ENCODE data around the gene CD7. TPM values are rescaled to one million over a fixed set of nuclear protein-coding genes. Genes with fewer than 3 reads are reported as not detected.

Gene CD7
- total RNA-seq, 1 donor from 2014 or later = 2.5 TPM

DNA sequence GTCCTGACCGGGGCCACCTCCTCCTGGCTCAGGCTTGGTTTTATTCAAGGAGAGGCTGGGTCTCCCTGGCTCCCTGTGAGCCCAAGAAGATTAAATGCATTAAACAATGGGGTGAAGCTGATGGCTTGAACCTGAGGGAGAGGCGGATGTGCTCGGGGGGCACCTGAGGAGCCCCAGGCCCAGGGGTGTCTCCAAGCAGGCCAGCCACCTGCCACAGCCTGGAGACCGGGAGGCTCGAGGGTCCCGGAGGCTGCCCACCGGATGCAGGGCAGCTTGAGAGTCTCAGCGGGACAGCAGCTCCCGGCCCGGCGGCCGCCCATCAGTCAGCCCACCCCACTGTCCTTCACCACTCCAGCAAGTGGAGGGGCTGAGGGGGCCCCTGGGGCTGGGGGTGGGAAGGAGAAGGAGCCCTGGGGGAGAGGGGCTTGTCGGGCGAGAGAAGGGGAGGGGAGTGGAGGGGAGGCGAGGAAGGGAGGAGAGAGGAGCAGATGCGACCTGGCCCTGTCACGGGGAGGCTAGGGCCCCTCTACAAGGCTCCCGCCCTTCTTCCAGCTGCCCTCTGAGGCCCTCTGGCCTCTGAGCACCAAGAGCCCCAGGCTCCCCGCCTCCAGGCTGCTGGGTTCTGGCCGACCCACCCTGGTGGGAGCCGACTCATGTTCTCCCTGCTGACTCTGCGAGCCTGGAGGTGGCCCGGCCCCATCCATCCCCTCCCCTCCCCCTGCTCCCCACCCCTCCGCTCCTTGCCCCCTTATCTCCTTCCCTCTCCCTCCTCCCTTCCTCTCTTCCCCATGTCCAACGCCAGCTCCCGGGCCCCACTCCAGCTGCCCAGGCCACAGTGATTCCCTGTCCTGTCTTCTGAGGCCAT lies 13.2 kb downstream of the CD7 start:
- intact Hi-C loops (cut with DNase I) = no loop called here
- no peak for DNase-seq (ENCODE audit: low spot score)
- no peak for ATAC-seq

GRCh38 chr17:82302991-82303943 lies 14.1 kb downstream of the CD7 start:
- no peak for DNase-seq (ENCODE audit: low spot score)
- ATAC-seq = no peak
- intact Hi-C loops (cut with DNase I) = no loop called here

DNA sequence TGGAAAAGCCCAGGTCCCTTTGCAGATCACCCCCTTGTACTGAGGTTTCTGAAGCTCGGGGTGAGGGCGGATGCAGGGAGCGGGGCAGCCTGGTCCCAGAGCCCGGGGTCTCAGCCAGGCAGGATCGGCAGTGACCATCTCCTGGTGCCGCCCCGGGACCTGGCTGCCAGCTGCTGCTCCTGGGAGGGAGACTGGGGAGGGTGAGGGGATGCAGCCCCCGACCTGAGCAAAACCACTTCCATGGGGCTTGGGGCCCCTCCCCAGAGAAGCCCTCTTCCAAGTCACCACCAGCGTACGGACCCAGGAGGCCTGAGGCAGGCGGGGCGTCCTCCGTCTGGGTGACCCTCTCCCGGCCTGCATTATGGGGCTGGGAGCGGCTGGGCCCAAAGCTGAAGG lies 14.8 kb downstream of the CD7 start:
- ATAC-seq = no peak
- intact Hi-C loops (cut with DNase I) = no loop called here
- no peak for DNase-seq (ENCODE audit: low spot score)

DNA sequence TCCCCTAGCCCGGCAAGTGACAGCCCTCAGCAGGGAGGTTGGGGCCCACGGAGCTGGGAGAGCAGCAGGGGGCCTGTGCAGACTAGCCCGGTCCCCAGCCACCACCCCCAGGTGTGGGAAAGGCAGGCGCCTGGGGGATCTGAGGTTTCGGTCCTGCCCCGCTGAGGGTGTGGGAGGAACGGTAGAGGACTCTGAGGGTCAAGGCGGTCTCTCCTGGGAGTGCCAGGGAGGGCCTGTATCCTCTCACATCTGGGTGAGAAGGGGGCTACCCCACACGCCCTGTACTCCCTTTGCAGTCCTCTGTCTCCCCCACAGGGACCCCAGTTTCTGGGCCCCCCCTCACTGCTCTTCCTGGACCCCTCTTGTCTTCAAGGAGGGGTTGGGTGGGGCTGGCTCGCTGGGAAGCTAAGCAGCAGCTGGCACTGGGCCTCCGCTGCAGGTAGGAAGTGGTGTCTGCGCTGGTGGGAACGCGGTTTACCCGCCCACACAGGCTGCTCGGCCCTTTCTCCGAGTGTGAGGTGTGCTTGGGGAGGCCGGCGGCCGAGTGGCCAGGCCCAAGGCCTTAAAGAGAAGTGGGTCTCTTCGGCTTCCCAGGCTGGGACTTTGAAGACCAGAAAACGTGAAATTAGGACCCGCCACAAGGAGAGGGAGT lies 15.4 kb downstream of the CD7 start:
- ATAC-seq = no peak
- no peak for DNase-seq (ENCODE audit: low spot score)
- intact Hi-C loops (cut with DNase I) = no loop called here

- ATAC-seq (no peak), DNase-seq (ENCODE audit: low spot score) (no peak)
- intact Hi-C loops (cut with DNase I) = no loop called here
Observed at GRCh38 chr17:82301300-82301915, 16.0 kb downstream of the CD7 start.

DNA sequence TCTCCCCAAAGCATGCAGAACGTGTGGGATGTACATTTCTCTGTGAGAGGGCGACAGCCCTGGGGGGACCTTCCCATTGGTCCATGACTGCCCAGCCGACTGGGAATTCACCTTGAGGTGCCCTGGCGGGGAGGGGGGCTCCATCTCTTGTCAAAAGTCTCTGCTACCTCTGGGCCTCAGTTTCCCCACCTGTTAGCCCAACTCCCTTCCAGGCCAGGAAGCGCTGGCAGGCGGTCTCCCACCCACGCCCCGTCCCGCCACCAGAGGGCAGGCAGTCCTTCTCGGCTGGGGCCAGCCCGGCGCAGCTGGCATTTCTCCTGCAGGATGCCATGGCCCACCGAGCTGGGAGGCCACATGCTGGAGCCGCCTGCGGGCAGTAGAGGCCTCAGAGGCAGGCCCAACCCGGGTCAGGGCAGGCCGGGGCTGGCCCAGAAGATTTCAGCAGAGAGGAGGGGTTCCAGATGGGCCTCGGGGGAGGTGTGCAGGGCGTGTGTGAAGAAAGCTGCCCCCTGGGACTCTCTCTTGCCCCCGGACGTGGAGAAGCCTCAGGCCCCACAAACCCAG lies 16.6 kb downstream of the CD7 start:
- DNase-seq (ENCODE audit: low spot score) (peak; percentile 81), ATAC-seq (no peak)
- intact Hi-C loops (cut with DNase I) = no loop called here

GRCh38 chr17:82300228-82300627 lies 17.2 kb downstream of the CD7 start:
- no peak for ATAC-seq
- no peak for DNase-seq (ENCODE audit: low spot score)
- intact Hi-C loops (cut with DNase I) = no loop called here

- no peak for DNase-seq (ENCODE audit: low spot score)
- no peak for ATAC-seq
- intact Hi-C loops (cut with DNase I) = no loop called here
Observed at GRCh38 chr17:82299452-82299851, 18.0 kb downstream of the CD7 start.

- DNase-seq (ENCODE audit: low spot score) (peak; percentile 68), ATAC-seq (no peak)
- intact Hi-C loops (cut with DNase I) = no loop called here
Observed at GRCh38 chr17:82298538-82299421, 18.6 kb downstream of the CD7 start.

GRCh38 chr17:82297714-82298537 lies 19.5 kb downstream of the CD7 start:
- intact Hi-C loops (cut with DNase I) = no loop called here
- peak; percentile 91 for DNase-seq (ENCODE audit: low spot score)

GRCh38 chr17:82297280-82297713 lies 20.1 kb downstream of the CD7 start:
- DNase-seq (ENCODE audit: low spot score) (peak; percentile 83), ATAC-seq (peak; percentile 18)
- intact Hi-C loops (cut with DNase I) = no loop called here

More at GRCh38 chr17:82297714-82298537, 19.5 kb downstream of the CD7 start:
- ATAC-seq = peak; percentile 85

DNA sequence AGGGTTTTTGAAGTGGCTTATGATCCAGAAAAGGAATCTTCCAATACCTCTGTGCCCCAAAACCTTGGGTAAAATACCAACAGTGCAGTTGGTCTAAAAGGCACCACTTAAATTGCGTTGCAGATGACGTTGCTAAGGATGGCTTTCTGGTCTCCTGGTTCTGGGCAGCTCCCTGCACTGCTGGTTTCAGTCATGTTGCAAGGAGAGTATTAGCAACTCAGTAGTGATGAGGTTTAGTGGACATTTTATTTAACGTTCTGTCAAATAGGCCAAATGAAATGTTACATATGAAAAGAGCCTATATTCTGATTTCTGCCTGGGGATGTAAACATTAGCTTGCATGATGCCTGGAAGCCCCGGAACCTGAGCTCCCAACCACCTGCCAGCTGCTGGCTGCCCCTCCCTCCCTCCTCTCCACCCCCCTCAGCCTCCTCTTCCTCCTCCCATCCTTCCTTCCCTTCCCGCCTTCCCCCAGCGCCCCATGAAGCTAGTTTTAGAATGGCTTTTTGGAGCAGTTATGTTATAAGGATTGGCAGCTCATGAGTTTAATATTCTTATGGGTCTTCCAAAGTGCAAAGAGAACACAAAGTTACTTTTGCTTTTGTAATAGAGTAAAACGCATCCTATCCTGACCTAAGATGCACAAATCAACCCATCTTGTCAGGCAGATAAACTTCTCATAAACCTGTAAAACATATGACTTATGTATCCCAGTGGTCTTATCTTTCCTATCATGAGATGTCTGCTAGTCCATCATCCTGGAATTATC lies 20.7 kb downstream of the CD7 start:
- intact Hi-C loops (cut with DNase I) = no loop called here

DNA sequence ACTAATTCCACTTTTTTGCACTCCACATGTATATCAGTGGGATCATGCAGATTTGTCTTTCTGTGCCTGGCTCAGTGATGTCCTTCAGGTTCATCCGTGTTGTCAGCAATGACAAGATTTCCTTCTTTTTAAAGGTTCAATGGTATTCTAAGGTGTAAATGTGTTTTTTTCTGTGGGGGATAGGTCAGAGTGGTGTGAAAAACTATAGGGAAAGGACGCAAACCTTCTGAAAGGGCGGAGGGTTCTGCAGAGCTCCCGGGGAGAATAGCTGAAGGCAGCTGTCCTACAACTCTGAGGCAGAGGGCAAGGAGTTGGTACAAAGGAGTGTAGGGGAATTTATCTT lies 22.0 kb downstream of the CD7 start:
- no peak for ATAC-seq
- intact Hi-C loops (cut with DNase I) = no loop called here

More for the DNA sequence above, 20.7 kb downstream of the CD7 start:
- ATAC-seq (no peak), DNase-seq (ENCODE audit: low spot score) (no peak)

GRCh38 chr17:82294064-82294773 lies 23.2 kb downstream of the CD7 start:
- intact Hi-C loops (cut with DNase I) = no loop called here
- ATAC-seq (no peak), DNase-seq (ENCODE audit: low spot score) (no peak)

More for the DNA sequence above, 22.0 kb downstream of the CD7 start:
- no peak for DNase-seq (ENCODE audit: low spot score)

- ATAC-seq (peak; percentile 97), DNase-seq (ENCODE audit: low spot score) (peak; percentile 96)
- intact Hi-C loops (cut with DNase I) = no loop called here
Observed at GRCh38 chr17:82292251-82293154, 24.9 kb downstream of the CD7 start.

All from sciatic nerve (tissue), 2 donors.